HG03175 (cell line): ENCODE data around the gene MED22.
"Not testable (repeated sequence)": the region's sequence is repeated elsewhere in the genome, so short reads cannot be mapped to it uniquely, and the experiment has no call there.

ENCODE experiments used
- ATAC-seq: cut with Tn5 transposase; IDR thresholded peaks from one replicate; pipeline ENCODE4 v1.9.1; 2021; ENCODE audit warnings: mild to moderate bottlenecking, moderate library complexity; ENCODE audit not compliant: unreplicated experiment

Gene MED22

DNA sequence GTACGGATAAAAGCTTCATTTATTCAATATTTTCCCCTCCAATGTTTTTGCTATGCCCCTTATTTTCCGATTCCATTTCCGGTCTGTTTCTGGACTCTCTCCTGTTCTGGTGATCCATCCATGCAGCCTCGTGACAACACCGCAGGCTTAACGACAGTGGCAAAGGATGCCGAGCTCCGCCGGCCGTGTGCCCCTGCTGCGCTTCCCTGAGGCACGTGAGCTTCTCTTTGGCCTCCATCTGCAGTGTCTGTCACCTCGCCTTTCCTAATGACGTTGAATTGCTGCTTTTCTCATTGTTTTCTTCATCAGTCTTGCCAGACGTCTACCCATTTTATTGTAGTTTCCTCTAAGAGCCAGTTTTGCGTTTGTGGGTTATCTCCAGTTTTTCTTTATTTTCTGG is 40.6 kb downstream of the MED22 start:
- ATAC-seq: no peak

DNA sequence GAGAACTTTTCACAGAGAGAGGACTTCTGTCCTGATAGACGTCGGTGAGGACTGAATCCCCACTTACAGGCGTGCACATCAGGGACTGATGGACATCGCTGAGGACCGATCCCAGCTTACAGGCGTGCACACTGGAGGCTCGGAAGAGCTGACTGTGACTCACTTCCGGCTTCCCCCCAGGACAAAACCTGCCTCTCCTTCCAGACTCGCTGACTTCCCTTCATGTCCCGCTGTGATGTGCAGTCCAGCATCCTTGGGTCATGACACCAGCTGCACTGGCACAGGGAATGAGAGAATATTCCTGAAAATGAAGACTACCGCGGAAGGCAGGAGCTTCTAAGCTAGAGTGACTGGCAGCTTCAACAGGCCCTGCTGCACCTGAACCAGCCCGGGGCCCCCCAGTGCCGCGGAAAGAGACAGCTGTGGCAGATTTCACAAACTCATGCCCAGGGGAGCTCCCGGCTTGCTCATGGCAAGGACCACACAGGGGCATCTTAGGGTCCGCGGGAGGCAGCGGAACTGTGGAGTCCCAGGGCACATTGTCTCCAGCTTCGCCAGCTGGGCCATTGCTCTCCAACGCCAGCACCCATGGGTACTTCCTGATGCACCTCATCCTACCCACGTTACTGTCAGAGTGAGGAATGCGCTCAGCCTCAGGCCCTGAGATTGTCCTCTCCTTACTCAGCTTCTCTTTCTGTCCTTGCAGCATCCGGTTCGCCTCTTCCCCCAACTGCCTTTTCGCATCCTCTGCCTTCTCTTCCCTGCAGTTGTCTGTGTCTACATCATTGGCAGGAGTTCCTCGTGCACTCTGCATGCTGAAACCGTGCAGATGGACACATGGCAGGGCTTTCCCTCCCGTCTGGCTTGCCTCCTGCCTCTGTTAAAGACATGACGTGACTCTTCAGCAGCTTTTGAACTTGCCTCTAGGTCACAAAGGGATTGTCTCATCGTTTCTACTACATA is 41.4 kb downstream of the MED22 start:
- no peak for ATAC-seq

DNA sequence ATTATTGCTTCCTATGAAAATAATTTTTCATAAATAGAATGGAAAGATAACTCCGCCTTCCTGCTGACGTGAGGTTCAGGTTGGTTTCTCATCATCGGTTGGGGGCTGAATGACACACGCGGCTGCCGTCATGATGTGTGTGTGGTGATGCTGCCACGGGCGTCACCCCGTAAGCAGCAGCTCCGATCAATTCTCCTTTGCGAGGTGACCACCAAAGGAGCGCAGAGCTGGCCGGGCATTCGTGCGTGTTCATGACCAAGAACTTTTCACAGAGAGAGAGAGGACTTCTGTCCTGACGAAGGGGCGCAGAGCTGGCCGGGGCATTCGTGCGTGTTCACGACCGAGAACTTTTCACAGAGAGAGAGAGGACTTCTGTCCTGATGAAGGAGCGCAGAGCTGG is 42.2 kb downstream of the MED22 start:
- ATAC-seq: no peak

DNA sequence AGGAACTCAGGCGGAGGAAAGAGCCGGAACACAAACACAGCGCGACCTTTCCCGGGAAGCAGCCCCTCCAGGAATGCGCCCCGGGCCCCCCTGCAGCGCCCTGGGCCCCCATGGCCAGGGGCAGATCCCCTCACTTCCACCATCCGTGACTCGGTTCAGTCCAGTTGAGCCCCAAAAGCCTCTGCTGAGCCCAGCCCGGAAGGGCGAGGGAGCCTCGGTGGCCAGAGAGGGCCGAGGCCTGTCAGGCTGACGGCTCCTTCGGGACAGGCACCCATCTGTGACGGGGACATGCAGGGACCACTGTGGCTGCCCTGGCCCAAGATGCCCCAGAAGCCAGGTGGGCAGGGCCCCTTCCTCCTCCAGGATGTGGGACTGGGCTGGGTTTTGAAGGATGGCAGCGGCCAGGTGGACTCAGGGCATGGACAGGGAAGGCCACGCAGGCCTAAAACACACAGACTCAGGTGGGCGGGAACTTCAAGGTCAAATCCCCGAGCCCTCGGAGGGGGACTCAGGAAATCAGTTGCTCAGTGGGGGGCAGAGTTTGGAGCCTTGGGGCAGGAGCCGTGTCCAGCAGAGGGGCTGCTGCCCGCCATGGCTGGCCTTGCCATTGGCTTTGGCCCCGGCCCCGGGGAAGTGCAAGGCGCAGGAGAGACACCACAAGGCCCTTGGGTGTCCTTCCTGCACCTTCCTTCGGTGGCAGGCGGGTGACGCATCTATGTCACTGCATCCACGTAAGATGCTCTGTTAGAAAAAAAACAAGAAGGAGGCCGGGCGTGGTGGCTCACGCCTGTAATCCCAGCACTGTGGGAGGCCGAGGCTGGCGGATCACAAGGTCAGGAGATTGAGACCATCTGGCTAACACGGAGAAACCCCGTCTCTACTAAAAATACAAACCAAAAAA is 43.2 kb downstream of the MED22 start:
- ATAC-seq: no peak

DNA sequence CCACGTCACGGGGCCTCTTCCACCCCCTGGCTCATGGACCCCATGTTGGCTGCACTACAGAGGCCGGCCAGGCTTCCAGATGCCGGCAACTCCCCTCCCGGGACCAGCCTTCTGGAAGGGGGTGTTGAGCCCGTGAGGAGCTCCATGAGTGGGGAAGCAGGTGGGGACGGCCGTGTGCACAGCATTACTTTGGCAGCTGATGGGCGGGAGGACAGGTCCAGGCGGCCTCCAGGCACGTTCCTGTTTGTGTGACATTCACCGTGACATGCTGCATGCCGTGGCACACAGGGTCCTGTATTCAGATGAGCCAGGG is 43.8 kb downstream of the MED22 start:
- ATAC-seq: no peak

DNA sequence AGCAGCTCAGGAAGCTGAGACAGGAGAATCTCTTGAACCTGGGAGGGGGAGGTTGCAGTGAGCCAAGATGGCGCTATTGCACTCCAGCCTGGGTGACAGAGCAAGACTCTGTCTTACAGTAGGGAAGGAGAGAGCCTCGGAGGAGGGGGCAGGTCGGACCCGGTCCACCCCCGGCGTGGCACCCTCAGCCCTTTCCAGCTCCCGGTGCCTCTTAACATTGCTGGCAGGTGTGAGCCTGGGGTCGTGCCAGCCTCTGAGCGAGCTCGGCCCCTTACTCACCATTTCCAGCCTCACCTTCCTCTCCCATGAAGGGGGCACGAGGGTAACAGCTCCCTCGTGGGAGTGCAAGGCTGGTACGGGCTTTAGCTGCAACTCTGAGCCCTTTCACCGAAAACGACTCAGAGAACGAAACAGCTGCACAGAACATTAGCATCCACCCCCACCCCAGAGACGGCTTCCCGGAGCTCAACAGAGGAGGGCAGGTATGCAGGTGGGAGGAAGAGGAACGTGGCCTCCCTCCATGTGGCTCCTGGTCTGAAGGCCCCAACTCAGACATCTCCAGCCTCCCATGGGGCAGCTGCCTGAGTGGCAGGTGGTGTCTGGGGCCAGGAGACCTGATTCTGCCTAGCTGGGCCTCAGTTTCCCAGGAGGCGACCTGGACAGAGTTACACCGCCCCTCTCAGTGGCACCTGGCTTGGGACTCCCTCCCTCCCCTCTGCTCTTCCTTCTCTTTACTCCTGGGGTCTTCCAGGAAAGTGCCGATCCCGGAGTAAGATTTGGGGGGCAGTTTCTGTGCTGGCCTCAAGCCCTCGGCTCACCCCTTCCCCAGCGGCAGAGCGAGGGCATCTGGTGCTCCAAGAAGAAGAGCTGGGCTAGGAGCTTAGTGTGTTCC is 44.4 kb downstream of the MED22 start:
- ATAC-seq: no peak

DNA sequence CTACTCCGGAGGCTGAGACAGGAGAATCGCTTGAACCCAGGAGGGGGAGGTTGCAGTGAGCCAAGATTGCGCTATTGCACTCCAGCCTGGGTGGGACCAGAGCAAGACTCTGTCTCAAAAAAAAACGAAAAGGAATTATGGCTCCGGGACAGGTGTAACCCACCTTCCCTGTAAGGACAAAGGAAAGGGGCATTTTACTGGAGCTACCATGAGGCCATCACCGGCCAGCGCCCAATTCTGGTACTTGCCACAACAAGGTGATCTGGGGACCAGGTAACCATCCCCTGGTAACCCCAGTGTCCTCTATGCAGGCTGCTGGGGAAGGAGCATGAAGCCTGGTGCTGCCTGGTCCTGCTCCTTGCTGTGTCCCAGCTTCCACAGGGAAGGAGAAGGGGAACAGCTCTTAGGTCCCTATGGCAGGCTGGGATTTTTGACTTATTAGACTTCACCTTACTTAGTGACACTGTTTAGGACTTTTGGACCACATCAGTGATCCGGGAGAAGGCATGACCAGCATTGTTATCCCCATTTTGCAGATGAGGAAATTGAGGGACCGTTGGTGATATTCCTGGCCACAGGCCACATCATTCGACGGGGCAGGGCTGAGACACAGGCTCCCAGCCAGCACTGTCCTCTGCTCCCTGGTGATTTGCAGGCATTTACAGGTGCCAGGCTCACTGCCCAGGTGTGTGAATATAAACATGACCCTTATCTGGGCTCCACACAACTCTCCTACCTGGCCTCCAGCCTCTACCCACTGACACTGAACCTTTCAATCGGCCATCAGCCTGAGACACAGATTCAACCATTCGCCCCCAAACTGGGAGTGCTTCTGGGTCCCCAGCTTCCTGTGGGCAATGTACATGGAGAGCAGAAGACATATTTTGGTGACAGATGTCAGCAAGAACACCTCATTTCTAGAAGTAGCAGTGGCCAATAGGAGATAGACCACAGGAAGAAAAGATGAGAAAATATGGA is 46.4 kb downstream of the MED22 start:
- no peak for ATAC-seq

DNA sequence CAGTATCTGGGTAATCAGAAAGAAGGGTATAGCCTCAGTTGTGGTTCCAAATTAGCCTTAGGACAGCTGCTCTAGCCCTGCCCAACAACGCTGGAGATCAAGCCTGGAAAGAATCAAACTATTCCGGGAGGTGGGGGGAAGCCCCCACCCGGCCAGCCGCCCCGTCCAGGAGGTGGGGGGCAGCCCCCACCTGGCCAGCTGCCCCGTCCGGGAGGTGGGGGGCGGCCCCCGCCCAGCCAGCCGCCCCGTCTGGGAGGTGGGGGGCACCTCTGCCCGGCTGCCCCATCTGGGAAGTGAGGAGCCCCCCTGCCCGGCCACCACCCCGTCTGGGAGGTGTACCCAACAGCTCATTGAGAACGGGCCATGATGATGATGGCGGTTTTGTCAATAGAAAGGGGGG is 47.9 kb downstream of the MED22 start:
- not testable (repeated sequence) for ATAC-seq

DNA sequence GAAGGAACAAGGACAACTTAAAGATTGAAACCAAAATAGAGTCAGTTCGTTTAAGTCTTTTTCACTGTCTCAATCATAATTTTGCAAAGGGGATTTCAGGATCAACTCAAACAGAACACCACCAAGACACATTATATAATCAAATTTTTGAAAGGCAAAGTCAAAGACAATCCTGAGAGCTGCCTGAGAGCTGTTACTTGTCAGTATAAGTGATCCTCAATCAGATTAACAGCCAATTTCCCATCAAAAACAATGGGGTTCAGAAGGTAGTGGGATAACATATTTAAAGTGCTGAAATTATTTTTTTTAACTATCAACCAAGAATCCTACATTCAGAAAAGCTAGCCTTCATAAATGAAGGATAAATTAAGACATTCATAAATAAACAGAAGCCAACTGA is 53.7 kb downstream of the MED22 start:
- ATAC-seq: no peak

DNA sequence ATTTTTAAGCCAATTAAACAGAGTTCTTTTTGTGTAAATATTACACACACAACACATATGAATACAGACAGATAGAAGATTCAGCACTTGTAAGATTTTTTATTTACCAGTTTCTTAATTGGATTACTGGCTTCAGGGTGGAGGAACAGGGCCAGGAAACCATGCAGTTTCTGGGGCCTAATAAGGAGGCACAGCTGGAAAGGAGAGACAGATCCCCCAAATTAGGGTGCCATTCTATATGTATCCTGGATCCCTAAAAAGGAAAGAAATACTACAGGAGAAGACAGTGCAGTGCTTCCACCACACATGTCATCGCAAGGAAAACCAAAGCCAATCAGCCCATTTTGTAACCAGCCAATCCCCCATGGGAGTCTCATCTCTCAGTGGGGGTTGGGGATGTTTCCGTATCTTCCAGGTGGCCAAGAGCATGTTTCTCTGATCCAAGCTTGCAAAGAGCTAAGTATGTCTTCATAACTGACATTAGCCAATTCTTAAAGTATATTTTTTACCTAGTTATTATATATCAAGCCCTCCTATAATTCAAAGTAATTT is 57.1 kb downstream of the MED22 start:
- ATAC-seq: no peak
